GM19467 (cell line): ENCODE data around the gene RPGR.

Experiments used
- ATAC-seq: cut with Tn5 transposase; IDR thresholded peaks from one replicate; pipeline ENCODE4 v1.9.1; 2021; ENCODE audit warnings: mild to moderate bottlenecking, moderate library complexity; ENCODE audit not compliant: unreplicated experiment

Gene RPGR

GRCh38 chrX:38262715-38263620, 64.3 kb downstream of the RPGR start:
- ATAC-seq, result no peak

GRCh38 chrX:38260231-38260630, 67.1 kb downstream of the RPGR start:
- ATAC-seq, result no peak

- ATAC-seq, result no peak
Measured at GRCh38 chrX:38256019-38256418, 71.3 kb downstream of the RPGR start.

- ATAC-seq, result no peak
Measured at GRCh38 chrX:38249965-38250364, 77.3 kb downstream of the RPGR start.

- ATAC-seq, result no peak
Measured at GRCh38 chrX:38247051-38247450, 80.3 kb downstream of the RPGR start.

- no peak for ATAC-seq
Measured at GRCh38 chrX:38240541-38240940, 86.8 kb downstream of the RPGR start.

- no peak for ATAC-seq
Measured at GRCh38 chrX:38236901-38237615, 90.3 kb downstream of the RPGR start.

GRCh38 chrX:38233891-38234667, 93.2 kb downstream of the RPGR start:
- ATAC-seq, result no peak

GRCh38 chrX:38232079-38232686, 95.1 kb downstream of the RPGR start:
- ATAC-seq, result no peak

- no peak for ATAC-seq
Measured at GRCh38 chrX:38225093-38225492, 102.2 kb downstream of the RPGR start.

GRCh38 chrX:38224160-38224559, 103.1 kb downstream of the RPGR start:
- ATAC-seq, result no peak

GRCh38 chrX:38221391-38221929, 105.8 kb downstream of the RPGR start:
- ATAC-seq, result no peak

- ATAC-seq, result peak; percentile 13
Measured at GRCh38 chrX:38220415-38221390, 106.6 kb downstream of the RPGR start, which contains the start of gene SRPX. Gene SRPX, minus strand, starts transcription at chrX:38220871. Its CDS starts 79 bp downstream, at chrX:38220792.

GRCh38 chrX:38220024-38220414, 107.3 kb downstream of the RPGR start:
- peak; percentile 57 for ATAC-seq
